ENCODE measurements around the gene NLGN4Y. TPM values are rescaled to one million over a fixed set of nuclear protein-coding genes. Genes with fewer than 3 reads are reported as not detected.

The NLGN4Y gene
- total and polyA plus RNA-seq, 8 donors, result 0.25 to 3.1 (median 1.7) TPM; not detected in 3

DNA sequence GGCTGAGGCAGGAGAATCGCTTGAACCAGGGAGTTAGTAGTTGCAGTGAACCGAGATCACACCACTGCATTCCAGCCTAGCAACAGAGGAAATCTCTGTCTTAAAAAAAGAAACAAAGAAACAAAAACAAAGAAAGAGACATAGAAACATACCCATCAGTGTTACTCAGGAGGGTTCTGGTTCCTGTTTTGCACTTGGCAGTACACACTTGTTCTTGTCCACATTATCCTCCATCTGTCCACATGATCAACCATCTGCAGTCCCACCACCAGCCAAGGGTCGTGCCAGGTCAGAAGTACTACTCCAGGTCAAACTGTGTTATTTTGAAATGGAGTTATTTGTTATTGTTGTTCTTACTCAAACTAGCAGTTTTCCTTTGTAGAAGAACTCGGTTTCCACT lies 62.4 kb downstream of the NLGN4Y start:
- no peak overlapping the region for H3K27ac ChIP-seq
- 64 to 66% (median 65%) methylated on average over 2 to 4 of the region's 4 CpGs; no CpG with 5 or more reads in 2 of the 5 donors for WGBS, 5 donors
- H3K4me3 ChIP-seq, result no peak overlapping the region
- no peak for TF ChIP-seq POLR2A (IDR thresholded peaks at IDR 0.05)
- TF ChIP-seq, protein P1, sequence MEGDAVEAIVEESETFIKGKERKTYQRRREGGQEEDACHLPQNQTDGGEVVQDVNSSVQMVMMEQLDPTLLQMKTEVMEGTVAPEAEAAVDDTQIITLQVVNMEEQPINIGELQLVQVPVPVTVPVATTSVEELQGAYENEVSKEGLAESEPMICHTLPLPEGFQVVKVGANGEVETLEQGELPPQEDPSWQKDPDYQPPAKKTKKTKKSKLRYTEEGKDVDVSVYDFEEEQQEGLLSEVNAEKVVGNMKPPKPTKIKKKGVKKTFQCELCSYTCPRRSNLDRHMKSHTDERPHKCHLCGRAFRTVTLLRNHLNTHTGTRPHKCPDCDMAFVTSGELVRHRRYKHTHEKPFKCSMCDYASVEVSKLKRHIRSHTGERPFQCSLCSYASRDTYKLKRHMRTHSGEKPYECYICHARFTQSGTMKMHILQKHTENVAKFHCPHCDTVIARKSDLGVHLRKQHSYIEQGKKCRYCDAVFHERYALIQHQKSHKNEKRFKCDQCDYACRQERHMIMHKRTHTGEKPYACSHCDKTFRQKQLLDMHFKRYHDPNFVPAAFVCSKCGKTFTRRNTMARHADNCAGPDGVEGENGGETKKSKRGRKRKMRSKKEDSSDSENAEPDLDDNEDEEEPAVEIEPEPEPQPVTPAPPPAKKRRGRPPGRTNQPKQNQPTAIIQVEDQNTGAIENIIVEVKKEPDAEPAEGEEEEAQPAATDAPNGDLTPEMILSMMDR (IDR thresholded peaks at IDR 0.05), result no peak
- no peak for TF ChIP-seq EP300 (IDR thresholded peaks at IDR 0.05)
- TF ChIP-seq POLR2AphosphoS5 (IDR thresholded peaks at IDR 0.05), result no peak
- intact Hi-C loops (cut with DNase I; ENCODE audit: low total_unique reads), result no loop called here
- DNase-seq, result no peak
- no peaks in the 10 kb centered on the region for H3K27me3 ChIP-seq
- no peaks in the 10 kb centered on the region for H3K4me1 ChIP-seq
- no peaks in the 10 kb centered on the region for H3K36me3 ChIP-seq
- no peaks in the 10 kb centered on the region for H3K9me3 ChIP-seq

DNA sequence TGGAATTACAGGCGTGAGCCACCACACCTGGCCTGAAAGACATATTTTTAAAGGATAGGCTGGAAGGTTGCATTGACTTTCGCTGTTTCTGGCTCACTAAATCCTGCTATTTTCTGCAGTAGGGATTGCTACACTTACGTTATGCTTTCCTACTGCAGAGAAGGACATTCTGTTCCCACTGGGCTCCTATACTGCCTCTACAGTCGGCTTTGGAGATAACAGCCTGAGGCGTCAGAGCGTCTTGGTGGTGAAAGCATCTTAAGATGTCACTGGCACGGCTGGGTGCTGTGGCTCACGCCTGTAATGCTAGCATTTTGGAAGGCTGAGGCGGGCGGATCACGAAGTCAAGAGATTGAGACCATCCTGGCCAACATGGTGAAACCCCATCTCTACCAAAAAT lies 77.0 kb downstream of the NLGN4Y start:
- WGBS, 5 donors, result 83 to 91% (median 88%) methylated on average over 11 of the region's 11 CpGs; no CpG with 5 or more reads in 2 of the 5 donors

DNA sequence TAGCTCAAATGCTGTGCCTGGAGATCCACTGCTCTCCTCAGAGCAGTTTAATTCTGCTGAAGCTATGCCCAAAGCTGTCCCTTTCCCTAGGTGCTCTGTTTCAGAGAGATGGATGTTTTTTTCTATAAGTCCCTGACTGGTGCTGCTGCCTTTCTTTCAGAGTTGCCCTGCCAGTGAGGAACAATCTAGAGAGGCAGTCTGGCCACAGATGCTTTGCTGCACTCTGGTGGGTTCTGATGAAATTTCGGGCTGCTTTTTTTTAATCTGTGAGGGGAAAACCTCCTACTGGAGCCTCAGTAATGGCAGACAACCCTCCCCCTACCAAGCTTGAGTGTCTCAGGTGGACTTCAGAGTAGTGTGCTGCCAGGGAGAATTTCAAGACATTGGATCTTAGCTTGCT lies 93.3 kb downstream of the NLGN4Y start:
- Histone ChIP-seq H3K4me1 (no peaks in the 10 kb centered on the region), H3K36me3 (no peaks in the 10 kb centered on the region), H3K27me3 (no peaks in the 10 kb centered on the region), H3K4me3 (no peak overlapping the region), H3K9me3 (no peaks in the 10 kb centered on the region), H3K27ac (no peak overlapping the region)
- intact Hi-C loops (cut with DNase I; ENCODE audit: low total_unique reads), result no loop called here
- WGBS, 5 donors, result 40 to 83% (median 48%) methylated on average over 1 of the region's 1 CpG; no CpG with 5 or more reads in 2 of the 5 donors
- TF ChIP-seq EP300 (IDR thresholded peaks at IDR 0.05) (no peak), POLR2AphosphoS5 (IDR thresholded peaks at IDR 0.05) (no peak), POLR2A (IDR thresholded peaks at IDR 0.05) (no peak)
- TF ChIP-seq, protein P1 (IDR thresholded peaks at IDR 0.05), result no peak
- DNase-seq, result no peak

More for the DNA sequence above, 77.0 kb downstream of the NLGN4Y start:
- intact Hi-C loops (cut with DNase I; ENCODE audit: low total_unique reads), result no loop called here
- no peaks in the 10 kb centered on the region for H3K27me3 ChIP-seq
- no peak overlapping the region for H3K27ac ChIP-seq
- TF ChIP-seq, protein P1 (IDR thresholded peaks at IDR 0.05), result no peak
- TF ChIP-seq POLR2A (IDR thresholded peaks at IDR 0.05), result no peak
- no peak for TF ChIP-seq EP300 (IDR thresholded peaks at IDR 0.05)
- TF ChIP-seq POLR2AphosphoS5 (IDR thresholded peaks at IDR 0.05), result no peak
- no peaks in the 10 kb centered on the region for H3K9me3 ChIP-seq
- H3K4me3 ChIP-seq, result no peak overlapping the region
- no peaks in the 10 kb centered on the region for H3K4me1 ChIP-seq
- no peak for DNase-seq
- no peaks in the 10 kb centered on the region for H3K36me3 ChIP-seq

DNA sequence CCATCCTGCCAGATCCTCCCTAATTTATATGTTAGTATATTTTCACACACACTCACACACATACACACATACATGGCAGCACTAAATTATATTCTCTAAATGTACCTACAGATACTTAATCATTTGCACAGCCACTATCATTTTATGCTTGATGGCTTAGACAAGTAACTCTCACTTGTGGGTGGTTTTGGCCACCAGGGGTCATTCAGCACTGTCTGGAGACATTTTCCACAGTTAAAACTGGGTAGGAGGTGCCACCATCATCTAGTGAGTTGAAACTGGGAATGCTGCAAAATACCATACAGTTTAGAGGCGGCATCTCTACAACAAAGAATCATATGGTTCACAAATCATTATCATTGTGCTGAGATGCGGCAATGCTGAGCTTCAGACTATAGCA lies 94.2 kb downstream of the NLGN4Y start:
- no peaks in the 10 kb centered on the region for H3K36me3 ChIP-seq
- H3K4me1 ChIP-seq, result no peaks in the 10 kb centered on the region
- TF ChIP-seq EP300 (IDR thresholded peaks at IDR 0.05) (no peak), POLR2A (IDR thresholded peaks at IDR 0.05) (no peak), POLR2AphosphoS5 (IDR thresholded peaks at IDR 0.05) (no peak)
- TF ChIP-seq, protein P1 (IDR thresholded peaks at IDR 0.05), result no peak
- no peak for DNase-seq
- no peak overlapping the region for H3K27ac ChIP-seq
- intact Hi-C loops (cut with DNase I; ENCODE audit: low total_unique reads), result no loop called here
- no peaks in the 10 kb centered on the region for H3K27me3 ChIP-seq
- no peak overlapping the region for H3K4me3 ChIP-seq
- WGBS, 5 donors, result 93 to 95% (median 93%) methylated on average over 2 of the region's 2 CpGs; no CpG with 5 or more reads in 2 of the 5 donors
- H3K9me3 ChIP-seq, result no peaks in the 10 kb centered on the region

All from stomach (tissue), 9 donors.